Measurements from ENCODE around the gene SHCBP1L.

DNA sequence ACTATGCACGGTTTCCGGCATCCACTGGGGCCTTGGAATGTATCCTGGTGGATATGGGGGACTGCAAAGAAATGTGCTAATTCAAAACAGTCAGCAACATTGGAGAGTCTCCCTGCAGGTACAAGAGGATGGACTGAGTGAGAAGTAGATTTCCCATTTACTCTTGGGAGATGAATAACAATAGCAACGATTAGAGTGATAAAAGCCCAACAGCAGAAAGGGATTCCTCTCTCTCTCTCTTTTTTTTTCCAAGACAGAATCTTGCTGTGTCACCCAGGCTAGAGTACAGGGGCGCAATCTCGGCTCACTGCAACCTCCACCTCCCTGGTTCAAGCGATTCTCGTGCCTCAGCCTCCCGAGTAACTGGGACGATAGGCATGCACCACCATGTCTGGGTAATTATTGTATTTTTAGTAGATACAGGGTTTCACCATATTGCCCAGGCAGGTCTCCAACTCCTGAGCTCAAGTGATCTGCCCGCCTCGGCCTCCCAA lies 5.0 kb upstream of the SHCBP1L start:
- TF ChIP-seq FOXM1 (IDR thresholded peaks at IDR 0.05; ENCODE audit: borderline replicate concordance): no peak
- TF ChIP-seq ZNF384 (IDR thresholded peaks at IDR 0.05): no peak
- TF ChIP-seq ARNT (IDR thresholded peaks at IDR 0.05): no peak
- TF ChIP-seq ELF4 (IDR thresholded peaks at IDR 0.05): no peak
- TF ChIP-seq BHLHE40 (IDR thresholded peaks at IDR 0.05; ENCODE audit: borderline replicate concordance): no peak
- TF ChIP-seq, protein P1, sequence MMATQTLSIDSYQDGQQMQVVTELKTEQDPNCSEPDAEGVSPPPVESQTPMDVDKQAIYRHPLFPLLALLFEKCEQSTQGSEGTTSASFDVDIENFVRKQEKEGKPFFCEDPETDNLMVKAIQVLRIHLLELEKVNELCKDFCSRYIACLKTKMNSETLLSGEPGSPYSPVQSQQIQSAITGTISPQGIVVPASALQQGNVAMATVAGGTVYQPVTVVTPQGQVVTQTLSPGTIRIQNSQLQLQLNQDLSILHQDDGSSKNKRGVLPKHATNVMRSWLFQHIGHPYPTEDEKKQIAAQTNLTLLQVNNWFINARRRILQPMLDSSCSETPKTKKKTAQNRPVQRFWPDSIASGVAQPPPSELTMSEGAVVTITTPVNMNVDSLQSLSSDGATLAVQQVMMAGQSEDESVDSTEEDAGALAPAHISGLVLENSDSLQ (IDR thresholded peaks at IDR 0.05): no peak
- no peak for TF ChIP-seq SP1 (IDR thresholded peaks at IDR 0.05)
- no peak for TF ChIP-seq NFRKB (IDR thresholded peaks at IDR 0.05)
- no peak for TF ChIP-seq FOXA1 (IDR thresholded peaks at IDR 0.05)
- TF ChIP-seq CTBP1 (IDR thresholded peaks at IDR 0.05; ENCODE audit: borderline replicate concordance): no peak
- no peak for TF ChIP-seq LEF1 (IDR thresholded peaks at IDR 0.05; ENCODE audit: borderline replicate concordance)

Measured in HEK293T (cell line).